22Rv1 (cell line): ENCODE measurements around the gene STAB1.

ENCODE experiments used
- CTCF ChIP-seq: fragments of 450-650 bp; IDR thresholded peaks from 2 replicates; pipeline ENCODE4 v1.5.1; 2017; ENCODE audit warnings: mild to moderate bottlenecking
- ZFX ChIP-seq: fragments of 450-650 bp; IDR thresholded peaks from 2 replicates; pipeline ENCODE4 v1.6.1; 2017; ENCODE audit warnings: antibody characterized with exemption, borderline replicate concordance

GRCh38 chr3:52570076-52570475, 74.9 kb downstream of the STAB1 start:
- TF ChIP-seq CTCF, result no peak
- no peak for TF ChIP-seq ZFX
